AG04450 (cell line): ENCODE data around the gene RUNX2. TPM values are rescaled to one million over a fixed set of nuclear protein-coding genes. Genes with fewer than 3 reads are reported as not detected.

Experiments used
- CTCF ChIA-PET: fragments of 300-600, 350-600 bp; formaldehyde crosslinking; extraction: SDS; loops from one replicate; lab custom pipeline; 2022; ENCODE audit warnings: antibody characterized with exemption, inconsistent platforms; lab: Charles Lee
- POLR2A ChIA-PET: fragments of 350-600 bp; formaldehyde crosslinking; extraction: SDS; loops from one replicate; lab custom pipeline; 2021; ENCODE audit warnings: antibody characterized with exemption, inconsistent platforms; lab: Yijun Ruan, JAX
- DNase-seq: peaks from one replicate; pipeline ENCODE4 v3.0.0-alpha.2; 2011; ENCODE audit warnings: low read depth, low spot score
- H3K27ac ChIP-seq: one replicate; pipeline ENCODE4 v1.5.1; 2012; ENCODE audit warnings: low read depth, low read length, control low read depth
- H3K27me3 ChIP-seq: one replicate; pipeline ENCODE4 v1.6.0; 2012; ENCODE audit warnings: low read length; ENCODE audit not compliant: control insufficient read depth, insufficient read depth
- H3K4me3 ChIP-seq: 2 replicates; pipeline ENCODE4 v1.5.1; 2011; ENCODE audit warnings: mild to moderate bottlenecking, low read depth, low read length, control low read depth
- H3K9me3 ChIP-seq: 2 replicates; pipeline ENCODE4 v1.5.1; 2012; ENCODE audit warnings: low read length; ENCODE audit not compliant: control insufficient read depth, insufficient read depth
- polyA plus RNA-seq: library from polyadenylated mRNA; depleted of rRNA; stranded (reverse); fragments of >200 nt; gene quantifications from 2 replicates; pipeline ENCODE4 v1.2.3, GENCODE V29; 2011
- TF ChIP-seq, protein P1 (sequence below): IDR thresholded peaks from 2 replicates; pipeline ENCODE4 v1.5.1; 2011; ENCODE audit warnings: low read depth, low read length, control low read depth, inconsistent platforms

The RUNX2 gene
- polyA plus RNA-seq, 1 experiment = 3.4 TPM

DNA sequence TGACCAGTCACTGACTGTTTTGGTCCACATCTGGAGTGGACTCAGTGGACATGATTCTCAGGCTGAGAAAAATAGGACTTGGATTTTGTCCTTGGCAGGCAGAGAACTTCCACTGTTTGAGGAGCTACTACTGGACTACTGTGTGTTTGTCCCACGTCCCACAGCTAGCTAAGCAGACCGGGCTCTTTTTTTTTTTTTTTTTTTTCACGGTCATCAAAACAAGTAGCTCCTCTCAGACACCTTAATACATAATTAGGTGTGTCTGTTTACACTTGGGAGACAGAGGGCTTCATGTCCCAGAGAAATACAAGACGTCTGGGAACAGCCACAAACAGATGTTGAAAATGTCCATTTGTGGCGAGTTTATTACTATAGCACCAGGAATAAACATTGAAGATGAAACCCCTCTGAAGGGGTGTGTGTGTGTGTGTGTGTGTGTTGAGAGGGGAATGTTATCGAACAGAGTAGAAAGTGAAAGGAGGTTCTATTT, 204.6 kb downstream of the RUNX2 start:
- ChIA-PET POLR2A (interaction anchor here (0.7 kb wide), 1 partner anchor 20 kb away, joined by 6 read pairs; no protein-coding TSS in a partner anchor), CTCF (interaction anchor here (1.0 kb wide), 1 partner anchor 182 kb away, joined by 3 read pairs; no protein-coding TSS in a partner anchor)
- TF ChIP-seq, protein P1, sequence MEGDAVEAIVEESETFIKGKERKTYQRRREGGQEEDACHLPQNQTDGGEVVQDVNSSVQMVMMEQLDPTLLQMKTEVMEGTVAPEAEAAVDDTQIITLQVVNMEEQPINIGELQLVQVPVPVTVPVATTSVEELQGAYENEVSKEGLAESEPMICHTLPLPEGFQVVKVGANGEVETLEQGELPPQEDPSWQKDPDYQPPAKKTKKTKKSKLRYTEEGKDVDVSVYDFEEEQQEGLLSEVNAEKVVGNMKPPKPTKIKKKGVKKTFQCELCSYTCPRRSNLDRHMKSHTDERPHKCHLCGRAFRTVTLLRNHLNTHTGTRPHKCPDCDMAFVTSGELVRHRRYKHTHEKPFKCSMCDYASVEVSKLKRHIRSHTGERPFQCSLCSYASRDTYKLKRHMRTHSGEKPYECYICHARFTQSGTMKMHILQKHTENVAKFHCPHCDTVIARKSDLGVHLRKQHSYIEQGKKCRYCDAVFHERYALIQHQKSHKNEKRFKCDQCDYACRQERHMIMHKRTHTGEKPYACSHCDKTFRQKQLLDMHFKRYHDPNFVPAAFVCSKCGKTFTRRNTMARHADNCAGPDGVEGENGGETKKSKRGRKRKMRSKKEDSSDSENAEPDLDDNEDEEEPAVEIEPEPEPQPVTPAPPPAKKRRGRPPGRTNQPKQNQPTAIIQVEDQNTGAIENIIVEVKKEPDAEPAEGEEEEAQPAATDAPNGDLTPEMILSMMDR = no peak
- no peak for DNase-seq
- Histone ChIP-seq H3K9me3 (no peaks in the 10 kb centered on the region), H3K27ac (peak overlapping the region; percentile 47), H3K4me3 (peak overlapping the region; percentile 46), H3K27me3 (no peaks in the 10 kb centered on the region)

DNA sequence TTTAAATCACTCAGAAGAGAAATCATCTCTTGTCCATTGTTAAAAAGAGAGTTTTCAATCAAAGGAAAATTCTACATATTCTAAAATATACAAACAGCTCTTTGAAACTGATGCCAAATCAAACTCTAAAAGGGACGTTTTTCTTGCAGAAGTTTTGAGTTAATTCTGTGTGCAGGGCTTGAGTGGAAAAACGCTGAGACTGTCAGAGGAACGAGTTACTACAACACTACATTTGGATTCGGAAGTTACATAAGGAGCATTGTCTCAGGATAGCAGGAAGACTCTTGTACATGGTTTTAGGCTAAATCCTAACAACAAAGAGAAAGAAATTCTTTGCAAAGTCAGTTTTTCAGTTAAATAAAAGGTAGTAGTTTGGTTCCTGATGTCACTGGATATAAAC, 205.3 kb downstream of the RUNX2 start:
- H3K27ac ChIP-seq = peak overlapping the region; percentile 49

GRCh38 chr6:45535933-45536332, 207.8 kb downstream of the RUNX2 start:
- TF ChIP-seq, protein P1 = no peak
- POLR2A ChIA-PET = interaction anchor here (0.7 kb wide), 1 partner anchor 1741 kb away, joined by 5 read pairs; no protein-coding TSS in a partner anchor
- DNase-seq = no peak
- Histone ChIP-seq H3K27ac (no peak overlapping the region), H3K27me3 (no peaks in the 10 kb centered on the region), H3K4me3 (no peak overlapping the region), H3K9me3 (no peaks in the 10 kb centered on the region)
- CTCF ChIA-PET = no interaction called here

More for the DNA sequence above, 205.3 kb downstream of the RUNX2 start:
- no peaks in the 10 kb centered on the region for H3K9me3 ChIP-seq
- ChIA-PET POLR2A (no interaction called here), CTCF (interaction anchor here (1.0 kb wide), 1 partner anchor 181 kb away, joined by 3 read pairs; no protein-coding TSS in a partner anchor)
- DNase-seq = no peak
- TF ChIP-seq, protein P1 = no peak
- no peaks in the 10 kb centered on the region for H3K27me3 ChIP-seq
- peak overlapping the region; percentile 46 for H3K4me3 ChIP-seq

GRCh38 chr6:45537539-45537938, 209.4 kb downstream of the RUNX2 start:
- Histone ChIP-seq H3K4me3 (no peak overlapping the region), H3K27ac (no peak overlapping the region), H3K27me3 (no peaks in the 10 kb centered on the region), H3K9me3 (no peaks in the 10 kb centered on the region)
- no peak for DNase-seq
- ChIA-PET CTCF (no interaction called here), POLR2A (no interaction called here)
- TF ChIP-seq, protein P1 = no peak

GRCh38 chr6:45538641-45539547, 210.8 kb downstream of the RUNX2 start:
- no peak overlapping the region for H3K4me3 ChIP-seq
- H3K27me3 ChIP-seq = no peaks in the 10 kb centered on the region
- DNase-seq = no peak
- ChIA-PET POLR2A (no interaction called here), CTCF (no interaction called here)
- H3K9me3 ChIP-seq = no peaks in the 10 kb centered on the region
- no peak overlapping the region for H3K27ac ChIP-seq
- TF ChIP-seq, protein P1 = no peak
